GM23338 (cell line): ENCODE measurements around the gene SURF1. TPM values are rescaled to one million over a fixed set of nuclear protein-coding genes. Genes with fewer than 3 reads are reported as not detected.

Source experiments
- ATAC-seq: fragments of 200-7000 bp; cut with Tn5 transposase; 3 replicates; pipeline ENCODE4 v1.9.1; 2020
- DNase-seq: peaks from one replicate; pipeline ENCODE4 v3.0.0-alpha.2; 2015; ENCODE audit warnings: low spot score
- H2AFZ ChIP-seq: fragments of 200-600 bp; sonication (generic); 2 replicates; pipeline ENCODE4 v1.8.0; 2016; ENCODE audit warnings: antibody characterized with exemption, mild to moderate bottlenecking, moderate library complexity
- H3F3A ChIP-seq: fragments of 200-600 bp; sonication (generic); replicated peaks from 2 replicates; pipeline ENCODE4 v1.8.0; 2017; ENCODE audit warnings: antibody characterized with exemption, mixed run types, low read depth
- H3K27ac ChIP-seq: fragments of 200-600 bp; sonication (generic); 2 replicates; pipeline ENCODE4 v1.6.1; 2016; ENCODE audit warnings: low read depth
- H3K27me3 ChIP-seq: fragments of 200-600 bp; sonication (generic); 2 replicates; pipeline ENCODE4 v1.8.0; 2016; ENCODE audit warnings: mild to moderate bottlenecking, mixed run types, moderate library complexity; ENCODE audit not compliant: insufficient read depth
- H3K36me3 ChIP-seq: fragments of 200-600 bp; sonication (generic); 2 replicates; pipeline ENCODE4 v1.8.0; 2016; ENCODE audit warnings: mild to moderate bottlenecking; ENCODE audit not compliant: insufficient read depth
- H3K4me1 ChIP-seq: fragments of 200-600 bp; sonication (generic); 2 replicates; pipeline ENCODE4 v1.8.0; 2016; ENCODE audit warnings: mild to moderate bottlenecking, moderate library complexity; ENCODE audit not compliant: insufficient read depth
- H3K4me2 ChIP-seq: fragments of 200-600 bp; sonication (generic); 2 replicates; pipeline ENCODE4 v1.7.1; 2017; ENCODE audit warnings: mixed run types
- H3K4me3 ChIP-seq: fragments of 200-600 bp; sonication (generic); 2 replicates; pipeline ENCODE4 v1.6.1; 2016; ENCODE audit warnings: mixed run types
- H3K79me2 ChIP-seq: fragments of 200-600 bp; sonication (generic); replicated peaks from 2 replicates; pipeline ENCODE4 v1.8.0; 2017; ENCODE audit warnings: mild to moderate bottlenecking; ENCODE audit not compliant: insufficient read depth
- H3K9me2 ChIP-seq: fragments of 200-600 bp; sonication (generic); 2 replicates; pipeline ENCODE4 v1.8.0; 2017; ENCODE audit not compliant: insufficient read depth
- H4K20me1 ChIP-seq: fragments of 200-600 bp; sonication (generic); replicated peaks from 2 replicates; pipeline ENCODE4 v1.8.0; 2017; ENCODE audit warnings: mild to moderate bottlenecking; ENCODE audit not compliant: insufficient read depth
- H3K27ac Mint-ChIP-seq: 2 replicates; pipeline ENCODE4 v1.8.0; 2020; ENCODE audit warnings: inconsistent platforms, mild to moderate bottlenecking, moderate library complexity, mixed read lengths
- H3K27me3 Mint-ChIP-seq: 3 replicates; pipeline ENCODE4 v1.8.0; 2022; ENCODE audit warnings: low read depth, mild to moderate bottlenecking, moderate library complexity, mixed read lengths, inconsistent platforms; ENCODE audit not compliant: insufficient read depth, poor library complexity
- H3K36me3 Mint-ChIP-seq: 3 replicates; pipeline ENCODE4 v1.8.0; 2021; ENCODE audit warnings: low read depth, mild to moderate bottlenecking, inconsistent platforms, moderate library complexity, mixed read lengths
- H3K4me1 Mint-ChIP-seq: 3 replicates; pipeline ENCODE4 v1.8.0; 2020; ENCODE audit warnings: mild to moderate bottlenecking, inconsistent platforms, mixed read lengths
- H3K4me3 Mint-ChIP-seq: 3 replicates; pipeline ENCODE4 v1.8.0; 2021; ENCODE audit warnings: moderate library complexity, mild to moderate bottlenecking, inconsistent platforms, mixed read lengths
- H3K9me3 Mint-ChIP-seq: 3 replicates; pipeline ENCODE4 v1.8.0; 2020; ENCODE audit warnings: moderate library complexity, mild to moderate bottlenecking, inconsistent platforms, mixed read lengths
- CREB1 ChIP-seq: fragments of 250-450 bp; sonication (Bioruptor Pico); IDR thresholded peaks from 2 replicates; pipeline ENCODE4 v1.5.0; 2020; ENCODE audit warnings: low read depth, mild to moderate bottlenecking, moderate library complexity
- EZH2 ChIP-seq: fragments of 200-600 bp; sonication (generic); IDR thresholded peaks from one replicate; pipeline ENCODE4 v1.8.0; 2017; ENCODE audit warnings: antibody characterized with exemption, mild to moderate bottlenecking, low read depth; ENCODE audit not compliant: unreplicated experiment
- EZH2phosphoT487 ChIP-seq: fragments of 200-600 bp; sonication (generic); IDR thresholded peaks from one replicate; pipeline ENCODE4 v1.8.1; 2018; ENCODE audit warnings: antibody characterized with exemption; ENCODE audit not compliant: unreplicated experiment
- NANOG ChIP-seq: IDR thresholded peaks from 2 replicates; pipeline ENCODE4 v1.6.1; 2016; ENCODE audit warnings: antibody characterized with exemption, borderline replicate concordance
- POLR2AphosphoS5 ChIP-seq: IDR thresholded peaks from 2 replicates; pipeline ENCODE4 v1.6.1; 2016; ENCODE audit warnings: antibody characterized with exemption, low read depth
- STAT1 ChIP-seq: IDR thresholded peaks from one replicate; pipeline ENCODE4 v1.6.1; 2016; ENCODE audit warnings: antibody characterized with exemption; ENCODE audit not compliant: unreplicated experiment
- ZNF331 ChIP-seq: fragments of 250-450 bp; sonication (Bioruptor Pico); IDR thresholded peaks from 2 replicates; pipeline ENCODE4 v1.5.0; 2020; ENCODE audit warnings: low read depth, mild to moderate bottlenecking, moderate library complexity
- polyA plus RNA-seq: library from polyadenylated mRNA; unstranded; fragments of >200 nt; fragmentation: Nextera tagmentation; extraction: Ambion mirVana; gene quantifications from 2 replicates; pipeline ENCODE4 v1.2.1, GENCODE V29; 2016
- total RNA-seq: library from RNA; depleted of rRNA; stranded (reverse); fragments of >200 nt; shearing (Covaris generic); gene quantifications from 2 replicates; pipeline ENCODE4 v1.2.3, GENCODE V29; 2014
- TF ChIP-seq, protein P1 (sequence below): IDR thresholded peaks from one replicate; pipeline ENCODE4 v1.6.1; 2018; ENCODE audit warnings: antibody characterized with exemption; ENCODE audit not compliant: unreplicated experiment
- TF ChIP-seq, protein P2 (sequence below): IDR thresholded peaks from 2 replicates; pipeline ENCODE4 v1.6.1; 2016; ENCODE audit warnings: antibody characterized with exemption

Gene SURF1
- total and polyA plus RNA-seq, 2 experiments from 2014 or later: 39.1 to 52.6 TPM

DNA sequence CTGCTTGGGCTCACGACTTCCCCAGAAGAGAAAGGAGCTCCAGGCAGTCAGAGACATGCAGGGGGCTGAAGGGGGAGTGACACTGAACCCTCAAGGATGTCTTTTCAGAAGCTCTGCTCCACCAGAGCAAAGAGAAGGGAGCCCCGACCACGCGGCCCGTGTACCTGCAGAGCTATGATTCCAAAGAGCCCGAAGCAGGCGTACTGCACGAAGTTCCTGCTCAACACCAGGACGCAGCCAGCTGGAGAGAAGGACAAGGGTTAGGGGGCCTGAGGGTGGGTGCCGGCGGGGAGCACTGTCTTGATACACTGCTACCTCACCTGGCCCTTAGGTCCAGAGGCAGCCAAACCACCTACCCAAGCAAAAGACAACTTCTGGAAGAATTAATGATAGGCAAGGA lies 10.1 kb upstream of the SURF1 start:
- no peaks in the 10 kb centered on the region for H3K27me3 ChIP-seq
- Mint-ChIP-seq H3K4me1 (peaks cover 6% of the 10 kb centered on the region; the same call in 2 of the 3 replicates), H3K36me3 (peaks cover 73% of the 10 kb centered on the region), H3K9me3 (no peaks in the 10 kb centered on the region), H3K4me3 (no peak overlapping the region), H3K27ac (no peak overlapping the region), H3K27me3 (peaks cover 8% of the 10 kb centered on the region)
- TF ChIP-seq EZH2 (no peak), NANOG (no peak), EZH2phosphoT487 (no peak), ZNF331 (no peak)
- no peak overlapping the region for H3K4me3 ChIP-seq
- H3K4me2 ChIP-seq: no peak overlapping the region
- H4K20me1 ChIP-seq: peaks cover 60% of the 10 kb centered on the region
- H3K27ac ChIP-seq: no peak overlapping the region
- H3K9me2 ChIP-seq: no peaks in the 10 kb centered on the region
- H3F3A ChIP-seq: peaks cover 10% of the 10 kb centered on the region; the same call in 1 of the 2 replicates
- ATAC-seq: no peak
- DNase-seq: no peak
- H3K4me1 ChIP-seq: no peaks in the 10 kb centered on the region
- no peak overlapping the region for H2AFZ ChIP-seq
- H3K79me2 ChIP-seq: peaks cover 58% of the 10 kb centered on the region
- peaks cover 27% of the 10 kb centered on the region for H3K36me3 ChIP-seq

DNA sequence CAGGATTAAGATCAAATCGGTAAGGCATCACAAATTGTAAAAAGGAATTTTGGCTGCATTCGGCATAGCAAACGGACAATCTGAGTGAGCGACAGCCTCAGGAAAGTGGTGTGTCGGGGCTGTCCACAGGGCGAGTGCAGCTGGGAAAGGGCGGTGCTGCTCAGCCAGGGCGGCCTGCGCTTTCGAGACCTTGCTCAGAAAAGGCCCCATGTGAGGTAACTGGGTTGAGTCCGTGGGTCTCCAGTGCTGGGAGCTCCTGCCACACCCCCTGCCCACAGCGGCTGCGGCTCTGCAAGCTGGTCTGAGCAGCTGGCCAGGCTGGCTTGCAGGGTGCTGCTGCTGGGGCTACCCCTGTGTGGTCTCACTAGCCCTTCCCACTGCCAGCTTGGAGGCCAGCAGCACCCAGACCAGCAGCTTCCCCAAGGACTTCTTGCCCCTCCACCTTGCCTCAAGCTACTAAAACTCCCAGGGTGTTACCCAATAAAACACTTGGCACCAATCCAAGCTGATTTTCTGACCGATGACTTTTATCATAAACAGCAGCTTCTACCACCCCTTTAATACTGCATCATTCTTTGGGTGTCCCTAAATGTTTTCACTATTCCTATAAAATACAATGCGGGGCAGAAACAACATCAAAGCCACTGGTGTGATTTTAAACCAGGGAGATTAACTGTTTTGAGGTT lies 6.2 kb upstream of the SURF1 start:
- H3K27ac ChIP-seq: no peak overlapping the region
- TF ChIP-seq EZH2phosphoT487 (no peak), CREB1 (CRISPR knock-in tag) (no peak), ZNF331 (no peak), POLR2AphosphoS5 (no peak), STAT1 (no peak), NANOG (no peak)
- TF ChIP-seq, protein P1, sequence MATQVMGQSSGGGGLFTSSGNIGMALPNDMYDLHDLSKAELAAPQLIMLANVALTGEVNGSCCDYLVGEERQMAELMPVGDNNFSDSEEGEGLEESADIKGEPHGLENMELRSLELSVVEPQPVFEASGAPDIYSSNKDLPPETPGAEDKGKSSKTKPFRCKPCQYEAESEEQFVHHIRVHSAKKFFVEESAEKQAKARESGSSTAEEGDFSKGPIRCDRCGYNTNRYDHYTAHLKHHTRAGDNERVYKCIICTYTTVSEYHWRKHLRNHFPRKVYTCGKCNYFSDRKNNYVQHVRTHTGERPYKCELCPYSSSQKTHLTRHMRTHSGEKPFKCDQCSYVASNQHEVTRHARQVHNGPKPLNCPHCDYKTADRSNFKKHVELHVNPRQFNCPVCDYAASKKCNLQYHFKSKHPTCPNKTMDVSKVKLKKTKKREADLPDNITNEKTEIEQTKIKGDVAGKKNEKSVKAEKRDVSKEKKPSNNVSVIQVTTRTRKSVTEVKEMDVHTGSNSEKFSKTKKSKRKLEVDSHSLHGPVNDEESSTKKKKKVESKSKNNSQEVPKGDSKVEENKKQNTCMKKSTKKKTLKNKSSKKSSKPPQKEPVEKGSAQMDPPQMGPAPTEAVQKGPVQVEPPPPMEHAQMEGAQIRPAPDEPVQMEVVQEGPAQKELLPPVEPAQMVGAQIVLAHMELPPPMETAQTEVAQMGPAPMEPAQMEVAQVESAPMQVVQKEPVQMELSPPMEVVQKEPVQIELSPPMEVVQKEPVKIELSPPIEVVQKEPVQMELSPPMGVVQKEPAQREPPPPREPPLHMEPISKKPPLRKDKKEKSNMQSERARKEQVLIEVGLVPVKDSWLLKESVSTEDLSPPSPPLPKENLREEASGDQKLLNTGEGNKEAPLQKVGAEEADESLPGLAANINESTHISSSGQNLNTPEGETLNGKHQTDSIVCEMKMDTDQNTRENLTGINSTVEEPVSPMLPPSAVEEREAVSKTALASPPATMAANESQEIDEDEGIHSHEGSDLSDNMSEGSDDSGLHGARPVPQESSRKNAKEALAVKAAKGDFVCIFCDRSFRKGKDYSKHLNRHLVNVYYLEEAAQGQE: no peak
- TF ChIP-seq, protein P2, sequence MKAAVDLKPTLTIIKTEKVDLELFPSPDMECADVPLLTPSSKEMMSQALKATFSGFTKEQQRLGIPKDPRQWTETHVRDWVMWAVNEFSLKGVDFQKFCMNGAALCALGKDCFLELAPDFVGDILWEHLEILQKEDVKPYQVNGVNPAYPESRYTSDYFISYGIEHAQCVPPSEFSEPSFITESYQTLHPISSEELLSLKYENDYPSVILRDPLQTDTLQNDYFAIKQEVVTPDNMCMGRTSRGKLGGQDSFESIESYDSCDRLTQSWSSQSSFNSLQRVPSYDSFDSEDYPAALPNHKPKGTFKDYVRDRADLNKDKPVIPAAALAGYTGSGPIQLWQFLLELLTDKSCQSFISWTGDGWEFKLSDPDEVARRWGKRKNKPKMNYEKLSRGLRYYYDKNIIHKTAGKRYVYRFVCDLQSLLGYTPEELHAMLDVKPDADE: no peak
- H3K9me2 ChIP-seq: no peaks in the 10 kb centered on the region
- peaks cover 12% of the 10 kb centered on the region for H3K27me3 Mint-ChIP-seq
- H3K4me1 Mint-ChIP-seq: peaks cover 4% of the 10 kb centered on the region; the same call in 2 of the 3 replicates
- peaks cover 34% of the 10 kb centered on the region for H4K20me1 ChIP-seq
- no peaks in the 10 kb centered on the region for H3K27me3 ChIP-seq
- H3K79me2 ChIP-seq: peaks cover 23% of the 10 kb centered on the region
- H3K4me3 Mint-ChIP-seq: no peak overlapping the region
- H3K36me3 ChIP-seq: peaks cover 27% of the 10 kb centered on the region
- peaks cover 21% of the 10 kb centered on the region; the same call in 1 of the 2 replicates for H3F3A ChIP-seq
- DNase-seq (no peak), ATAC-seq (no peak)
- no peak overlapping the region for H3K27ac Mint-ChIP-seq
- no peak overlapping the region for H3K4me3 ChIP-seq
- no peak overlapping the region for H3K4me2 ChIP-seq
- H3K4me1 ChIP-seq: peaks cover 1% of the 10 kb centered on the region; the same call in 1 of the 2 replicates
- no peak overlapping the region for H2AFZ ChIP-seq
- H3K36me3 Mint-ChIP-seq: peaks cover 82% of the 10 kb centered on the region
- no peaks in the 10 kb centered on the region for H3K9me3 Mint-ChIP-seq
